T1000 (cell line): ENCODE measurements around the gene CTNNBL1.
"Not testable (repeated sequence)": the region's sequence is repeated elsewhere in the genome, so short reads cannot be mapped to it uniquely, and the experiment has no call there.

Source experiments
- DNase-seq: peaks from one replicate; lab custom pipeline; 2025; ENCODE audit warnings: mixed read lengths; lab: John Stamatoyannopoulos, UW

Gene CTNNBL1

DNA sequence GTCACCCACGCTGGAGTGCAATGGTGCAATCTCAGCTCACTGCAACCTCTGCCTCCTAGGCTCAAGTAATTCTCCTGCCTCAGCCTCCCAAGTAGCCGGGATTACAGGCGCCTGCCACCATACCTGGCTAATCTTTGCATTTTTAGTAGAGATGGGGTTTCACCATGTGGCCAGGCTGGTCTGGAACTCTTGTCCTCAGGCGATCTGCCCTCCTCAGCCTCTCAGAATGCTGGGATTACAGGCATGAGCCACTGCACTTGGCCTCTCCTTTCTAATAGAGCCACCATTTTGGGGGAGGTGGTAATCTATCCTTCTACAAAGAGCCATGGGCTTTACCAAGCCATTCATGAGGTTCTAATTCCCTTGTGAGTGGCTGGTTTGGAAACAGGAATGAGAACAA is 14.1 kb upstream of the CTNNBL1 start:
- DNase-seq = not testable (repeated sequence)

GRCh38 chr20:37680420-37680819 is 13.4 kb upstream of the CTNNBL1 start:
- DNase-seq = no peak

DNA sequence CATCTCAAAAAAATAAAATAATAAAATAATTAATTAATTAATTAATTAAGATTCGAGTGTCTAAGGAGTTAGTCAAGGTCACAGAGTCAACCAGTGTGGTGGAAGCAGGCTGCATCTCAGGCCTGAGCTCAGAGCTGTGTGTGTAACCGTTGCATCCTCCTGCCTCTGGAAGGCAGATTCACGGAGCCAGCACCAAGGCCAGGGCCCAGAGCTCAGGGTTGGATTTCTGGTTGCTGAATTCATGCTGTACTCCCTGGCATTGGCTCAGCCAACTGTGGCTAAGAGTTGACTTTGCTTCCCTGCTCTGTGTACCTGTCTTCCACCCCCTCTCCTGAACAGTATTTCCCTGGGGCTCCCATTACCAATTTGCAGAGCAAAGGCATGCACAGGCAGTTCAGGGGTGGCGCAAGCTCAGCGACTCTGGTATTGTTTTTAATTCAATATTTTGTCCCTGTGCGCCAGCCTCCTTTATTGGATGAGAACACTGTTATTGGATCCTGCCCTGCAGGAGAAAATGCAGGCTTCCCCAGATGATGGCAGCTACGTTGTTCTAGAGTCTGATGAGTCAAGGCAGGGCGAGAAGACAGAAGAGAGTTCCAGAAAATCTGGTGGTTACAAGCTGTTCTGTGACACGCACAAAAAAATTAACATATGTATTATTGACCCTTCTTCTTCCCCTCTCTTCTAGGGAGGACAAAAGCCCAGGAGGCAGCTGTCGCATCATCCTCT is 12.3 kb upstream of the CTNNBL1 start:
- DNase-seq = no peak

GRCh38 chr20:37683146-37683545 is 10.7 kb upstream of the CTNNBL1 start:
- DNase-seq = not testable (repeated sequence)

DNA sequence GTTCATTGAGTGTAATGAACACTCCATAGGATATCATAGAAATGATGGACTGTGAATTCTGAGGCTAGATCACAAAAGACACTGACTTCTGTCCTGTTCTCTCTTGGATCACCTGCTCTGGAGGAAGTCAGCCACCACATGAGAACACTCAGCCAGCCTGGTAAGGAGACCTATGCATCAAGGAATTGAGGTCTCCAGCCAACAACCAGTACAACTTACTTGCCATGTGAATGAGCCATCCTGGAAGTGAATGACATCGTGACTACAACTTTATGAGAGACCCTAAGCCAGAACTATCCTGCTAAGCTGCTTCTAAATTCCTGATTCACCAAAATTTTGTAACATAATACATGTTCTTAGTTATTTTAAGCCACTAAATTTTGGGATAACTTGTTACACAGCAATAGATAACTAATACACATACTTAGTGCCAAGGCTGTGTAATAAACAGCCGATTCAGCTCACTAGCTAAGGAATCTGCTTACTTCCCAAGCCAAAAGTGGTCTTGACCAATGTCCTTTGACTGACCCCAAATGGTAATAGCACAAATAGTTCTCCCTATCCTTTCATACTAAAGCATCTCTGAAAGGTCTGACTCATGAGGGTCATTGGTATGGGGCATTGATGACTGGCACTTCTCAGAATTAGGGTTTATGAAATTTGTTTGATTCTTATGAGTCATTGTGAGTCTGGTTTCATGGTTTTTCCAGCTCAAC is 6.9 kb upstream of the CTNNBL1 start:
- DNase-seq = no peak

DNA sequence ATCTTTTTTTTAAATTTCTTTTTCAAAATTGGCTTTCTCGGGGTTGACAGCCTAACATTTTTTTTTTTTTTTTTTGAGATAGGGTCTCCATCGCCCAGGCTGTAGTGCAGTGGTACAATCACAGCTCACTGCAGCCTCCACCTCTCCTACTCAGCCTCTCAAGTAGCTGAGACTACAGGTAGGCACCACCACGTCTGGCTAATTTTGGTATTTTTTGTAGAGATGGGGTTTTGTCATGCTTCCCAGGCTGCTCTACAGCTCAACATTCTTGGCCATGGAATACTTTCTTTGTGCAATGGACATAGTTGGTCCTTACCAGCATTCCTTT is 6.4 kb upstream of the CTNNBL1 start:
- no peak for DNase-seq

DNA sequence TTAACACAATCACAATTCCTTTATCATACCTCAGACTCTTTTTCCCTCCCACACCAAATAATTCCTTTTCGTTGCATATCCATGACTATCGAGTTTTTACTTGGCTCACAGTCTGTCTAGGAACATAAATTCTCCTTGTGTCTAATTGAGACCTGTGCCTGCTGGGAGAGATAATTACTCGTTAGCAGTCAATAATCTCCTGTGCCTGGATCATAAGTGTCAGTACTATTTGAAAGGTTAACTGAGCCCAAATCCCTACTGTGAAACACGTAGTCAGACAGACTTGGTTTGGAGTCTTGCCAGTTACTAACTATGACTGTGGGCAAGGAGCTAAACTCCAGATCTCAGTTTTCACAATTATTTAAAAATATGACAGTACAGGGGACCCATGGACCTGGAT is 5.7 kb upstream of the CTNNBL1 start:
- DNase-seq = no peak

DNA sequence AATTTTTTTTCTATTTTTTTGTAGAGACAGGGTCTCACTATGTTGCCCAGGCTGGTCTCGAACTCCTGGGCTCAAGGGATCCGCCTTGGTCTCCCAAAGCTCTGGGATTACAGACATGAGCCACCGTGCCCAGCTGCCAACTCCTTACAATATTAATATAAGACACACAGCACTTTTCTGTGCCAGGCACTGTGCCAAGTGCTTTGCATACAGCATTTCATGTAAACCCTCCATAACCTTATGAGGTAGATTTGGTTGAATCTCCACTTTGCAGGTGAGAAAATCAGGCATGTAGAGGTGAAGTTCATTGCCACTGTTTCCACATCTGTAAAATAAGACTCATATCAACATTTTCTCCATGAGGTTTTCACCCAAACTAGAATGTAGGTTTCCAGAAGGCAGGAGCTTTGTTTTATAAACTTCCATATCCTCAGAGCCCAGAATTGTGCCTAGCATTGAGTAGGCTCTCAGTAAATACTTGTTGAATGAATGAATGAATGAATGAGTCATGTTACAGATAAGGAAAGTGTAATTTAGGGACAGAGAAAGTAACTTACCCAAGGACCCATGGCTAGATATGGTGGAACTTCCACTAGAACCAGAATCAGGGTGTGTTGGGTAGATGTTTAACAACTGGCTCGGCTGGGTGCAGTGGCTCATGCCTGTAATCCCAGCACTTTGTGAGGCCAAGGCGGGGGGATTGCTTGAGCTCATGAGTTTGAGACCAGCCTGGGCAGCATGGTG is 3.0 kb upstream of the CTNNBL1 start:
- no peak for DNase-seq

DNA sequence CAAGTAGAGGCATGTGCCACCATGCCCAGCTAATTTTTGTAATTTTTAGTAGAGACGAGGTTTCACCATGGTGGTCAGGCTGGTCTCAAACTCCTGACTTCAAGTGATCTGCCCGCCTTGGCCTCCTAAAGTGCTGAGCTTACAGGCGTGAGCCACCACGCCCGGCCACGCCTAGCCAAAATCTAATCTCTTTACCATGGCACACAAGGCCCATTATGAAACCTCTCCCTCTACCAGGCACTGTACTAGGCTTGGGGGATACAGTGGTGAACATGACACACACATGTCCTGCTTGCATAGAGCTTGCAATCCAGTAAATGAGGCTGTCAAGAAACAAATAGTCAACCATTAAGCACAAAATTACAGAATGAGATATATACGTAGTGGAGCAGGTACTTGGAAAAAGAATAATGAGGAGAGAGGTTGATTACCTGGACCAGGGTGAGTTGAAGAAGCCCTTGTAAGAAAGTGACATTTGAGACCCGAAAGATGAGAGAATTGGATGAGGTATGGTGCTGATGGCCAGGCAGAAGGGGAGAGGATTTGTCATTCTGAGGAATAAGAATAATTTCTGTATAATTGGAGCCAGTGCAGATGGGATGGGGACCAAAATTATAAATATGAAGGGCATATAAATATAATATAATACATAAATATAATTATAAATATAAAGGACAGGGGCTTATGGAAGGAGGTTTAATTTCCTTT is 1.2 kb upstream of the CTNNBL1 start:
- DNase-seq = no peak

GRCh38 chr20:37693242-37693634 is 592 bp upstream of the CTNNBL1 start:
- DNase-seq = no peak

GRCh38 chr20:37695684-37696342 is 2.0 kb downstream of the CTNNBL1 start:
- no peak for DNase-seq

DNA sequence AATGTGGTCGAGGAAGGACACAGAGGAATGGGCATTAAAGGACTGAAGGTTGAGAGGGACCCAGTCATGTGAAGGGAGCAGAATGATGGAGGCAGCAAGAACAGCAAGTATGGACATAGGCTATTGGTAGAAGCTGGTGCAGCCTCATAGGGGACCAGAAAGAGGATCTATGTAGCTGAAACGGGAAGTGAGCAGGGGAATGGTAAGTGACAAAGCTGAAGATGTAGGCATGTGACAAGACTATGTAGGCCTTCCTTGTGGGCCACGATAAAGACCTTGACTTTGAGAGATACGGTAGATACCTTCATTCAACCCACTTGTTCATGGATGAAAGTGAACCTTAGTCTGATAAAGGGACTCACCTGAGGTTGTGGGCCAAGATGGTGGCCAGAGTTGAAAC is 3.5 kb downstream of the CTNNBL1 start:
- DNase-seq = no peak

DNA sequence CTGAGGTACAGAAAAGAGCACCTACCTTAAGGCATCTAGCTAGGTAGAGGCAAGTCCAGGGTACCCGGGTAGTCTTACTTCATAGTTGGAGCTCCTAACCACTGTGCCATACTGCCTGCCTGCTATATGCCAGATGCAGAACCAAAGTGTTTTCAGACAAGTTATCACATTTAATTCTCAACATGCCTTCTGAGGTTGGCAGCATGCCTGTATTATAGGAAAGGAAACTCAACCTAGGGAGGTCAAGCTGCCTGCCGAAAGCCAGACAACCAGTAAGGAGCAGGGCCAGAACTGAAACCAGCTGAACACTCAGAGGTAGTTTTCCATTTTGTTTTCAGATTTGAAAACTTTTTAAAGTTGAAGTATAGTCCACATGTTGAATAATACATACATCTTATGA is 5.4 kb downstream of the CTNNBL1 start:
- no peak for DNase-seq

- DNase-seq = no peak
Observed at GRCh38 chr20:37700301-37700700, 6.5 kb downstream of the CTNNBL1 start.

- peak; percentile 11 for DNase-seq
Observed at GRCh38 chr20:37701676-37702075, 7.8 kb downstream of the CTNNBL1 start.

GRCh38 chr20:37702403-37703034 is 8.7 kb downstream of the CTNNBL1 start:
- no peak for DNase-seq

DNA sequence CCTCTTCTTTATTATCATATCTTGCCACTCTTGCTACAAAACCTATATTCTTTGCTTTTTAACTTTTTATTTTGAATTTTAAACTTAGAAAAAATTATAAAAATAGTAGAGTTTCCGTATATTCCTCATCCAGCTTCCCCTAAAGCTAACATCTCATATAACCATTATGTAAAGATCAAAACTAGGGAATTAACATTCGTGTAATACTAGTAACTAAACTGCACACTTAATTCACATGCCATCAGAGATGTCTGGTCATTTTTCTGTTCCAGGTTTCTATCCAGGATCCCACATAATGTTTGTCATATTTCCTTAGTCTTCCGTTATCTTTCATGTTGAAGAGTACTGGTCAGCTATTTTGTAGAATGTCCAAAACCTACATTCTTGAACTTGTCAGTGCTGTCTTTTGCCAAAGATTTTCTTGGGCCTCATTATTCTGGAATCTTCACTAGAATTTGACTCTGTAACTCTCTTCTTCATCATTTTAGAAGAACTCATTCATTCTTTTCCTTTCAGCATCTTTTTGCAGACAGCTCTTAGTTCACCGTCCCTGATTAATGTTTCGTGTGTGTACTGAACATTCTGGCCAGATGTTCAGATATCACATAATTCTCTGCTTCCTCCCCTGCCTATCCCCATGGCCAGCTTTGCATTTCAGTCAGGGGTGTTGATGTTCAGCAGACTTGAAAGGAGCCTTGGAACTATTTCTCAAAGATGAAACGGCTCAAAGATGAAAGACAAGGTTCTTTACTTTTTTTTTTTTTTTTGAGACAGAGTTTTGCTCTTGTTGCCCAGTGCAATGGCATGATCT is 9.4 kb downstream of the CTNNBL1 start:
- no peak for DNase-seq

DNA sequence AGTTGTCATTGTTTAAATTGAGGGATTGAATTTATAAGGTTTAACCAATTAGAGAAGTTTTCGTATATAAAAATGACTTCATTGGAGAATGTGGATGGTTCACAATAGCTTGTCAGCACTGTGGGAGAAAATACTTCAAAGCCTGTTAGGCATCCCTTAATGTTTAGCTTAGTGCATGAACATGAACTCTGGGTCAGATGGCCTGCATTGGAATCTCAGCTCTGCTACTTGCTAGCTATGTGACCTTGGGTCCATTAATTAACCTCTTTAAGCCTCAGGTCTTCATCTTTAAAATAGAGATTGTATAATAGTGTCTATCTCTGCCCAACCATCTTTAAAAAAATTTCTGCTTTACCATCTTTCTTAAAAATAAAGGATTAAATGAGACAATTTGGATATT is 11.1 kb downstream of the CTNNBL1 start:
- no peak for DNase-seq

GRCh38 chr20:37706298-37706697 is 12.5 kb downstream of the CTNNBL1 start:
- DNase-seq = no peak

- DNase-seq = no peak
Observed at GRCh38 chr20:37711001-37711400, 17.2 kb downstream of the CTNNBL1 start.
